GM23248 (cell line): ENCODE measurements around the gene DDIAS. TPM values are rescaled to one million over a fixed set of nuclear protein-coding genes. Genes with fewer than 3 reads are reported as not detected.

Experiments
- DNase-seq: peaks from one replicate; pipeline ENCODE4 v3.0.0-alpha.2; 2015
- H2AFZ ChIP-seq: fragments of 200-600 bp; sonication (generic); 2 replicates; pipeline ENCODE4 v1.6.1; 2016; ENCODE audit warnings: antibody characterized with exemption
- H3F3A ChIP-seq: fragments of 200-600 bp; sonication (generic); 2 replicates; pipeline ENCODE4 v1.6.1; 2016; ENCODE audit warnings: mild to moderate bottlenecking, antibody characterized with exemption, mixed run types; ENCODE audit not compliant: insufficient read depth
- H3K27ac ChIP-seq: fragments of 200-600 bp; sonication (generic); 2 replicates; pipeline ENCODE4 v1.5.1; 2016; ENCODE audit warnings: mild to moderate bottlenecking
- H3K27me3 ChIP-seq: fragments of 200-600 bp; sonication (generic); replicated peaks from 2 replicates; pipeline ENCODE4 v1.6.1; 2016; ENCODE audit warnings: mild to moderate bottlenecking; ENCODE audit not compliant: insufficient read depth
- H3K36me3 ChIP-seq: fragments of 200-600 bp; sonication (generic); 2 replicates; pipeline ENCODE4 v1.6.1; 2016; ENCODE audit warnings: low read depth, mild to moderate bottlenecking
- H3K4me1 ChIP-seq: fragments of 200-600 bp; sonication (generic); 2 replicates; pipeline ENCODE4 v1.6.1; 2016; ENCODE audit warnings: mild to moderate bottlenecking; ENCODE audit not compliant: insufficient read depth
- H3K4me2 ChIP-seq: fragments of 200-600 bp; sonication (generic); one replicate; pipeline ENCODE4 v1.6.1; 2016; ENCODE audit warnings: mild to moderate bottlenecking; ENCODE audit not compliant: unreplicated experiment
- H3K4me3 ChIP-seq: fragments of 200-600 bp; sonication (generic); 2 replicates; pipeline ENCODE4 v1.5.1; 2016; ENCODE audit warnings: mild to moderate bottlenecking
- H3K79me2 ChIP-seq: fragments of 200-600 bp; sonication (generic); 2 replicates; pipeline ENCODE4 v1.6.1; 2016; ENCODE audit warnings: mild to moderate bottlenecking; ENCODE audit not compliant: insufficient read depth
- H3K9ac ChIP-seq: fragments of 200-600 bp; sonication (generic); 2 replicates; pipeline ENCODE4 v1.6.1; 2016; ENCODE audit warnings: mild to moderate bottlenecking
- H3K9me2 ChIP-seq: fragments of 200-600 bp; sonication (generic); 2 replicates; pipeline ENCODE4 v1.6.1; 2016; ENCODE audit warnings: mixed run types, mild to moderate bottlenecking, moderate library complexity; ENCODE audit not compliant: insufficient read depth
- H3K9me3 ChIP-seq: fragments of 200-600 bp; sonication (generic); one replicate; pipeline ENCODE4 v1.6.1; 2017; ENCODE audit warnings: low read depth
- H4K20me1 ChIP-seq: fragments of 200-600 bp; sonication (generic); 2 replicates; pipeline ENCODE4 v1.6.0; 2016; ENCODE audit not compliant: insufficient read depth
- EZH2 ChIP-seq: fragments of 200-600 bp; sonication (generic); IDR thresholded peaks from 2 replicates; pipeline ENCODE4 v1.6.1; 2018; ENCODE audit warnings: antibody characterized with exemption, mild to moderate bottlenecking; ENCODE audit not compliant: insufficient read depth, poor library complexity, severe bottlenecking
- EZH2phosphoT487 ChIP-seq: fragments of 200-600 bp; sonication (generic); IDR thresholded peaks from 2 replicates; pipeline ENCODE4 v1.6.1; 2018; ENCODE audit warnings: antibody characterized with exemption, moderate library complexity, mild to moderate bottlenecking, low read depth; ENCODE audit not compliant: insufficient read depth
- WGBS, 2 experiments: methylation state at CpG; one replicate each; pipeline ENCODE4 v1.1.6; 2015 to 2017; ENCODE audit warnings: low lambda C conversion rate in 2 of 2, low coverage in 1 of 2; ENCODE audit errors: missing lambda C conversion rate in 2 of 2; 5-methylcytosine and 5-hydroxymethylcytosine counted together
- in situ Hi-C: fragments of 300-500 bp; cut with MboI; formaldehyde crosslinking; loops from 2 replicates; pipeline ENCODE4 v1.15.0; 2020
- polyA plus RNA-seq: library from polyadenylated mRNA; unstranded; fragments of >200 nt; fragmentation: Nextera tagmentation; extraction: Ambion mirVana; gene quantifications from 2 replicates; pipeline ENCODE4 v1.2.1, GENCODE V29; 2016
- total RNA-seq: library from RNA; depleted of rRNA; stranded (reverse); fragments of >200 nt; shearing (Covaris generic); gene quantifications from 2 replicates; pipeline ENCODE4 v1.2.3, GENCODE V29; 2014

DDIAS gene
- total and polyA plus RNA-seq, 2 experiments from 2014 or later, result 5.0 to 5.4 TPM

DNA sequence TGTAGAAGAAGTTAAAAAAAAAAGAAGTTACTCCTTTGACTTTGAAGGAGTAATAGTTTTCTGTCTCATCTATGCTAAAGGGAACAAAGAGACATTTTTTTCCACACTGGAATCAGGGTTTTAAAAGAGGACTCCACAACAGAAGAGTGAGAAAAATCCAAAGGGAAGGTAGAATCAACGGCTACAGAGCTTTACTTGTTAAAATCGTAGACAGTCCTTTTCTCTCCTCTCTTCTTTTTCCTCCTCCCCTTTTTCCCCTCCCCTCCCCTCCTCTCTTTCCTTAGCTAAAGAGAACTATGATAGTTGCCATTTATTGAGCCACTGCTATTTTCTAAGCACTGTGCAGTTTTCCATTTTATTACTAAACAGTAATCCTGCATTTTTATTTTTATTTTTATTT, 29.2 kb downstream of the DDIAS start:
- WGBS, 2 experiments, result 75 to 83% methylated on average over 1 to 2 of the region's 2 CpGs
- H3F3A ChIP-seq, result no peaks in the 10 kb centered on the region
- H3K9ac ChIP-seq, result no peak overlapping the region
- TF ChIP-seq EZH2 (no peak), EZH2phosphoT487 (no peak)
- no peaks in the 10 kb centered on the region for H4K20me1 ChIP-seq
- H3K36me3 ChIP-seq, result no peaks in the 10 kb centered on the region
- no peaks in the 10 kb centered on the region for H3K9me3 ChIP-seq
- no peaks in the 10 kb centered on the region for H3K79me2 ChIP-seq
- no peak overlapping the region for H3K4me3 ChIP-seq
- no peaks in the 10 kb centered on the region for H3K4me1 ChIP-seq
- no peak overlapping the region for H3K27ac ChIP-seq
- in situ Hi-C loops, result no loop called here
- H2AFZ ChIP-seq, result no peak overlapping the region
- H3K9me2 ChIP-seq, result no peaks in the 10 kb centered on the region
- DNase-seq, result no peak
- no peak overlapping the region for H3K4me2 ChIP-seq
- H3K27me3 ChIP-seq, result no peaks in the 10 kb centered on the region

GRCh38 chr11:82932564-82932963, 31.0 kb downstream of the DDIAS start:
- no peak for DNase-seq
- WGBS, 2 experiments, result 98 to 100% methylated on average over 1 of the region's 1 CpG
- Histone ChIP-seq H2AFZ (no peak overlapping the region), H3K4me2 (no peak overlapping the region), H3F3A (no peaks in the 10 kb centered on the region), H3K9me2 (no peaks in the 10 kb centered on the region), H3K27ac (no peak overlapping the region), H3K36me3 (no peaks in the 10 kb centered on the region), H3K9ac (no peak overlapping the region), H3K4me3 (no peak overlapping the region), H3K27me3 (no peaks in the 10 kb centered on the region), H3K9me3 (no peaks in the 10 kb centered on the region), H3K4me1 (peaks cover 6% of the 10 kb centered on the region), H4K20me1 (no peaks in the 10 kb centered on the region), H3K79me2 (no peaks in the 10 kb centered on the region)
- no peak for TF ChIP-seq EZH2
- TF ChIP-seq EZH2phosphoT487, result no peak
- in situ Hi-C loops, result no loop called here

DNA sequence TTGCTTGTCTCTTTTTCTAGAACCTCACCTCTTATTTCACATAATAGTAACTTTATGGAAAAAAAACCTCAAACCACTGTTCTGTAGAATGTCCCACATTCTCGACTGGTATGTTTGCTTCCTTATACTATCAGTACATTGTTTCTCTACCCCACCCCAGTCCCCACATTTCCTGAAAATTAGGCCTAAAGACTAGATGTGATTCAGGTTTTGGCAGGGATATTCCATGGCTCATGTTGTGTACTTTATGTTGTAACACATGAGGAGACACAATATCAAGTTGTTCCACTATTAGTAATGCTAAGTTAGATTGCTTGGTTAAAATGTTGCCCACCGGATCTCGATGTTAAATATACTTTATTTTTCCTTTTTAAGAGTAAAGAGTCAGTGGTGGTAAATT, 34.7 kb downstream of the DDIAS start:
- no peak for TF ChIP-seq EZH2phosphoT487
- TF ChIP-seq EZH2, result no peak
- Histone ChIP-seq H4K20me1 (no peaks in the 10 kb centered on the region), H3F3A (no peaks in the 10 kb centered on the region), H3K9me2 (no peaks in the 10 kb centered on the region), H3K79me2 (no peaks in the 10 kb centered on the region), H3K4me3 (no peak overlapping the region), H3K9ac (no peak overlapping the region), H3K9me3 (no peaks in the 10 kb centered on the region), H3K4me2 (peak overlapping the region; percentile 18), H3K27ac (0 out of 2 replicates have a peak overlapping the region, but pooled peaks have one; percentile 2), H3K36me3 (no peaks in the 10 kb centered on the region), H3K4me1 (peaks cover 6% of the 10 kb centered on the region), H3K27me3 (no peaks in the 10 kb centered on the region), H2AFZ (0 out of 2 replicates have a peak overlapping the region, but pooled peaks have one; percentile 16)
- WGBS, 2 experiments, result 96% methylated on average over 3 of the region's 3 CpGs
- peak; percentile 47 for DNase-seq
- in situ Hi-C loops, result no loop called here

DNA sequence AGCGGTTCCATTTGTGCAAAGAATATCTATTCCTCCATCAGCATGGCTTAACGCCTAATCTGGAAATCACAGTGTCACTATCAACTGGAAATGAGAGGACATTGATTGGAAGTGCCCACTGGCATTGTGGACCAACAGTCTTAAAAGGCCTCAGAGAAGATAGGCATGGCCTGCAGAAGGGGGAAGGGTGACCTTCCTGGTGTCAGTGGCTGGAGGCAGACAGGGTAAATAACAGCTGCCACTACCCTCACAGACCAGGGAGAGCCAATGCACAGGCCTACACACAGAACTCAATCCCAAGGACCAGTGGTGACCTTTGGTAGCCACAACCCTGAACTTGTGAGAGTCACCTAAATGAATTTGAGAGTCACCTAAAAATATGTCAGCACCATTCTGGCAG, 36.0 kb downstream of the DDIAS start:
- H2AFZ ChIP-seq, result no peak overlapping the region
- no peaks in the 10 kb centered on the region for H3K79me2 ChIP-seq
- H3F3A ChIP-seq, result no peaks in the 10 kb centered on the region
- no peak overlapping the region for H3K4me3 ChIP-seq
- H3K9me3 ChIP-seq, result no peaks in the 10 kb centered on the region
- in situ Hi-C loops, result no loop called here
- H3K27ac ChIP-seq, result no peak overlapping the region
- H3K4me2 ChIP-seq, result no peak overlapping the region
- peaks cover 6% of the 10 kb centered on the region for H3K4me1 ChIP-seq
- TF ChIP-seq EZH2phosphoT487, result no peak
- no peak for TF ChIP-seq EZH2
- no peaks in the 10 kb centered on the region for H3K9me2 ChIP-seq
- H4K20me1 ChIP-seq, result no peaks in the 10 kb centered on the region
- no peaks in the 10 kb centered on the region for H3K36me3 ChIP-seq
- DNase-seq, result no peak
- WGBS, 2 experiments, result 95 to 100% methylated on average over 2 of the region's 2 CpGs
- H3K27me3 ChIP-seq, result no peaks in the 10 kb centered on the region
- no peak overlapping the region for H3K9ac ChIP-seq

DNA sequence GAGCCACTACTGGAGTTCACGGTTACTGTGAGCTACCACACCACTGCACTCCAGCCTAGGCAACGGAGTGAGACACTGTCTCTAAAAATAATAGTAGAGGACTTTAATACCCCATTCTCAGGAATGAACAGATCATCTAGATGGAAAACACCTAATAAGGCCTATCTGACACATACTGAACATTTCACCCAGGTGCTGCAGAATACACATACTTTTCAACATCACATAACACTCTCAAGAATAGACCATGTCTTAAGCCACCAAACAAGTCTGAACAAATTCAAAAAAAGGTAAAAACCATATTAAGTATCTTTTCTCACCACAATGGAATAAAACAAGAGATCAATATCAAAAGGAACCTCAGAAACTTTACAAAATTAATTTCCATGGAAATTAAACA, 37.9 kb downstream of the DDIAS start:
- no peaks in the 10 kb centered on the region for H3K36me3 ChIP-seq
- in situ Hi-C loops, result no loop called here
- H3K9me3 ChIP-seq, result no peaks in the 10 kb centered on the region
- no peak overlapping the region for H2AFZ ChIP-seq
- H3K27ac ChIP-seq, result no peak overlapping the region
- 100% methylated on average over 2 of the region's 2 CpGs for WGBS, 2 experiments
- no peak overlapping the region for H3K4me3 ChIP-seq
- H3K79me2 ChIP-seq, result no peaks in the 10 kb centered on the region
- H3F3A ChIP-seq, result no peaks in the 10 kb centered on the region
- no peaks in the 10 kb centered on the region for H3K9me2 ChIP-seq
- H3K4me1 ChIP-seq, result peaks cover 6% of the 10 kb centered on the region
- no peak overlapping the region for H3K9ac ChIP-seq
- DNase-seq, result no peak
- no peaks in the 10 kb centered on the region for H3K27me3 ChIP-seq
- TF ChIP-seq EZH2phosphoT487, result no peak
- TF ChIP-seq EZH2, result no peak
- no peaks in the 10 kb centered on the region for H4K20me1 ChIP-seq
- no peak overlapping the region for H3K4me2 ChIP-seq
